ENCODE results near the gene EXOC2.

- TF ChIP-seq CTCF (IDR thresholded peaks at IDR 0.05) (no peak), EP300 (IDR thresholded peaks at IDR 0.05) (no peak)
Measured at GRCh38 chr6:620166-620565, 72.8 kb downstream of the EXOC2 start.
